Endothelial cell of hepatic sinusoid (primary cell): ENCODE data around the gene IQCH.
"Not testable (repeated sequence)": the region's sequence is repeated elsewhere in the genome, so short reads cannot be mapped to it uniquely, and the experiment has no call there.

ENCODE experiments used
- in situ Hi-C: cut with HindIII; loops from 2 replicates; pipeline ENCODE4 v1.10.0; 2017; ENCODE audit warnings: low sequenced_read_pairs

Gene IQCH

DNA sequence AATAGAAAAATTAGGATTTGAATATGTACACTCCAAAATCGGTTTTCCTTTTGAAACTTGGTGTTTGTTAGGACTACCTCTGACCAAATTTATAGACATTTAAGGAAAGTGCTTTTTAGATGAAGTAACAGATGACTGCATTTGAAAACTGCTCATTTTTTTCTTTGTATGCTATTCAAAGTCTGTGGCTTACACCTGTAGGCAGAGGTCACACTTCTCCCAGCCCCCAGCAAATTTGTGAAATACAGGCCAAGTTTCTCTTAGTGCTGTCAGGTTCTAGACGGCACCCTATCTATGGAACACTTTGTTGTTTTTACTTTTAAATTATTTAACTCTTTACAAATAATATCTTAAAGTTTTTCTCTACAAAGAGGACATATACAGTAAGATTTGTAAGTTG lies 165.6 kb downstream of the IQCH start:
- in situ Hi-C loops = no loop called here

DNA sequence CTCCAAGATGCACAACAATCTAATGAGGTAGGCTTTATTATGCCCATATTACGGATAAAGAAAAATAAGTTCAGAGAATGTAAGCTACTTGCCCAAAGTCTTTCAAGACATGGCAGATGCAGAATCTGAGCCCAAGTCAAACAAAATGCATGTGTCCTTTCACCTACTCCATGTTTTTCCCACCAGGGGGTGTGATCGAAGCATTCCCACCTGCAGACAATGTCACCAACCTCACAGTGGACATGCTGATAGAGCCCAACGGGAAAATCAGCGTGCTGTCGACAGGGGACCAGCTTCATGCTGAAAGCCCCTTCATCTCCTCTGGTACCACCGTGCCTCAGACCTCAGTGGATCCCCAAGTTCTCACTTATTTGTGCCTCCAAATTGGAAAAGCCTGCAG lies 166.5 kb downstream of the IQCH start:
- in situ Hi-C loops = no loop called here

DNA sequence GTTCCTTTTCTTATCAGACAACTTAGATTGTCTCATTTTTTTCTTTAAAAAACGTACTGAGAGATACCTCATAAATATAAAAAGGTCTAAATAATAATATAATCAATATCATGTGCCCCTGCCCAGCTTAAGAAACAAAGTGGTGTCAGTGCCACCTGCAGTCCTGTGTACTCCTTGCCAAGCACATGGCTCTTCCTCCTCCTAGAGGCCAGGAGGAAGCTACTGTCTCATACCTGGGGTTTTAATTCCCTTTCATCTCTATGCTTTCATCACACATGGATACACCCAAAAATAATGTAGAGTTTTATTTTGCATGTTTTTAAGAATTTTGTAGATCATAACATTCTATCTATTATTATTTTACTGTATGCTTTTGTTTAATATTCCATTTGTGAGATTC lies 167.7 kb downstream of the IQCH start:
- in situ Hi-C loops = no loop called here

DNA sequence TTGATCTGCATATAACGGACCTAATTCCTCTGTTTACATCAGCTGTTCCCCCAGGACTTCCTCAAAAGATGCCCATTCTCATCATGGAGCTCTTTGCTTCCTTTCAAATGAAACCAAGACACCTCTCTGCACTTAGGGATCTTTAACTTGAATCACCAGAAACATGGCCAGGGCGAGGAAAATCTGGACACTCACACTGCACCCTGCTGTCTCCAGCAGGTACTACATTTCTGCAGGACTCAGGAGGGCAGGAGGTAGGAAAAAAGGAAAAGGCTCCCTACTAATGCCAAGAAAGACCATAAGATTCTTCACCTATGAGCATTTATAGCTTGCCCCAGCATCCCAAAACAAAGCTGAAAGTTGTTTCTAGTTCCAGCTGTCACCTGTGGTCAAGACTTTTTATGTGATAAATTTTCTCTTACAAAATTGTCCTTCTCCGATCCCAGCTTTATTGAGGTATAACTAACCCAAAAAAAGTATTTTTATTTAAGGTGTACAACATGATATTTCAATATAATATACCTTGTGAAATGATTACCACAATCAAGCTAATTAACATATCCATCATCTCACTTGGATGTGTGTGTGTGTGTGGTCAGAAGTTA lies 179.0 kb downstream of the IQCH start:
- in situ Hi-C loops = no loop called here

DNA sequence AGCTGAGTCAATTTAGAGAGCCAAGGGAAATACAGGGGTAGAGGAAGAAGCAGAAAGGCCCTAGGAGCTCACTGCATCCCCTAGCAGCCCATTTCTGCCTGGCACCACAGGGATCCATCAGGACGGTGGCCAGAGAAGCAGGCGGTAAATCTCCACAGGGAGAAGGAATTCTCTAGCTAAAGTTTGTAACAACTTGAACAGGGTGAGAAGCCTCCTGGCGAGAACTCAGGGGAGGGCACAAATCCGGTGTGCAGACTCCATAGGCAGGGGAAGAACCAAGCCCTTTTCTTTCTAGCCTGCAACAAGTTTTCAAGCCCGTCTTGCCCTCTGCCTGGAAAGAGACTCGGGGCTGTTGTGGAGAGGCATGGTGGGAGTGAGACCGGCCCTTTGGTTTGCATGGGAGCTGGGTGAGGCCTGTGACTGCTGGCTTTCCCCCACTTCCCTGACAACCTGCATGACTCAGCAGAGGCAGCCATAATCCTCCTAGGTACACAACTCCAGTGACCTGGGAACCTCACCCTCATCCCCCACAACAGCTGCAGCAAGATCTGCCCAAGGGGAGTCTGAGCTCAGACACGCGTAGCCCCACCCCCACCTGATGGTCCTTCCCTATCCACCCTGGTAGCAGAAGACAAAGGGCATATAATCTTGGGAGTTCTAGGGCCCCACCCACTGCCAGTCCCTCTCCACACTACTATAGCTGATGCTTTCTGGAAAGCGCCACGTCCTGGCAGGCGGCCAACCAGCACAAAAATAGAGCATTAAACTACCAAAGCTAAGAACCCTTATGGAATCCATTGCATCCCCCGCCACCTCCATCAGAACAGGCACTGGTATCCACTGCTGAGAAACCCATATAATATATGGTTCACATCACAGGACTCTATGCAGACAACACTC lies 182.0 kb downstream of the IQCH start:
- in situ Hi-C loops = not testable (repeated sequence)

DNA sequence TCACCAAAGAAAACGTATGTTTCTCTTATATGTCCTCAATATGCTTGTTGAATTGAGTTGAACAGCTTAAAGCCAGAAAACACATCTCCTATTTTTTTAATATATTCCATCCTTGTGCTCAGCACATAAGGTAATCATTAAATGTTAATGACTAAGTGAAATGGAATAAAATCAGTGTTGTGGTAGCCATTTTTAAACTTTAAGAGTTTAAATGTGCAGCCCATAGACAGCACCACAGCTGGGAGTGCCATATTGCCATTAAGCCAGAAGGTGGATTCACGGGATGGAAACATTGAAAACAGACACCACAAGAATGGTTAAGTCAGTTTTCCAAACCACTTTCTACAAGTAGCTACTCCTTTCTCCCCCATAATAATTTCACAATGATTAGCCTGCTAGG lies 189.5 kb downstream of the IQCH start:
- in situ Hi-C loops = no loop called here

DNA sequence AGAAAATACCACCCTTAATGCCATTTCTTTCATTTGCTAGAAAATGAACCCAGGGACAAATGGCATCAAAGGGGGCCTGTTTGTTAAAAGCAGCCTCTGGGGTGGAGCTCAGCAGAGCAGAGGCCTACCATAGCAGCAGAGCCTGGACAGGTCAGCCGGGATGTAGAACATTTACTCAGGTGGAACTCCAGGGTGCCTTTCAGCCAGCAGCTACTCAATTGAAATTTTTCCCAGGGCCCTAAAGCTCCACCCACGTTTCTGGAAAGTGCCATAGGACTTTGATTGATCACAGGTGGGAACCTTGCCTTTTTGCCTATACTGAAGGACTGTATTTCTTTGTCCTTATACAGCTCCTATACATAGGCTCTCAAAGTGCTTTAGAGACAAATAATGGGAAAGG lies 191.9 kb downstream of the IQCH start:
- in situ Hi-C loops = no loop called here

DNA sequence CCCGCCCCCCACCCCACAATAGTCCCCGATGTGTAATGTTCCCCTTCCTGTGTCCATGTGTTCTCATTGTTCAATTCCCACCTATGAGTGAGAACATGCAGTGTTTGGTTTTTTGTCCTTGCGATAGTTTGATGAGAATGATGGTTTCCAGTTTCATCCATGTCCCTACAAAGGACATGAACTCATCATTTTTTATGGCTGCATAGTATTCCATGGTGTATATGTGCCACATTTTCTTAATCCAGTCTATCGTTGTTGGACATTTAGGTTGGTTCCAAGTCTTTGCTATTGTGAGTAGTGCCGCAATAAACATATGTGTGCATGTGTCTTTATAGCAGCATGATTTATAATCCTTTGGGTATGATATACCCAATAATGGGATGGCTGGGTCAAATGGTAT lies 193.8 kb downstream of the IQCH start:
- in situ Hi-C loops = not testable (repeated sequence)

DNA sequence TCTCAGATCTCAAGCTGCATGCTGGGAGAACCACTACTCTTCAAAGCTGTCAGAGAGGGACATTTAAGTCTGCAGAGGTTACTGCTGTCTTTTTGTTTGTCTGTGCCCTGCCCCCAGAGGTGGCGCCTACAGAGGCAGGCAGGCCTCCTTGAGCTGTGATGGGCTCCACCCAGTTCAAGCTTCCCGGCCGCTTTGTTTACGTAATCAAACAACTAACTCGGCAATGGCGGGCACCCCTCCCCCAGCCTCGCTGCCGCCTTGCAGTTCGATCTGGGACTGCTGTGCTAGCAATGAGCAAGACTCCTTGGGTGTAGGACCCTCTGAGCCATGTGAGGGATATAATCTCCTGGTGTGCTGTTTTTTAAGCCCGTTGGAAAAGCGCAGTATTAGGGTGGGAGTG lies 199.1 kb downstream of the IQCH start:
- in situ Hi-C loops = not testable (repeated sequence)

DNA sequence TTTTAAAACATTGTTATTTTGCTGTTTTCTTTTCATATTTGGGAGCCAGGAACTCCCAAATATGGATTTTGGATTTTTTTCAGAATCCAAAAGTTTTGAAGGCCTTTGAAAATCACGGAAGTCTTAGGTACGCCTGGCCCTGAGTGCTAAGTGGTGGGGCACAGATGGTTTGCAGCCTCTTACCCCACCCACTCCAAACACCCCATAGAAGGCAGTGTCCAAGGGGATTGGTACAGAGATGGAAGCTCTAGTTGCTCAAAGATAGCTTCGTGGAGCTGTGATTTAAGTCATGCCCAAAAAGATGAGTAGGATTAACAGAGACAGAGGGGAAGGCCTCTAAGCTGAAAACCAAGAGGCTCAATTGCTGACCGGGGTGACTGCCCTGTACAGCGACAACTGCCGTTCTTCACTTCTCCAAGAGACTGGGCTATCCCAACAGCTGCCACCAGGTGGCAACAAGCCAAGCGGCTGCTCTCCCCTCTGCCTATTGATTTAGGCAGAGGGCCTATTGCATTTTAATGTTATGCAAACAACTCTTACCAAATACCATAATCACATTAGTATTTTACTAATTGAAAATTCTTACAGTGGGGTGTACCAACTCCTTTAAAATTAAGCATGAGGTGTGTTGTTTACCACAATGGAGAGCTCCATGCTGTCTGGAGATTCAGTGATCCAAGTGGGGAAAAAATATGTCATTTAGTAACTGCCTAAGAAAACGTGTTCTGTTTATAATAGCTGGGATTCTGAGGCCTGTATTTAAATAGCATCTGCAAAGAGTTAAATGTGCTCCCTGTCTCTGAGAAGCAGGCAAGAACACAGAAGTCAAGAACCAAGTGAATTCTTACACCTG lies 202.3 kb downstream of the IQCH start:
- in situ Hi-C loops = no loop called here

DNA sequence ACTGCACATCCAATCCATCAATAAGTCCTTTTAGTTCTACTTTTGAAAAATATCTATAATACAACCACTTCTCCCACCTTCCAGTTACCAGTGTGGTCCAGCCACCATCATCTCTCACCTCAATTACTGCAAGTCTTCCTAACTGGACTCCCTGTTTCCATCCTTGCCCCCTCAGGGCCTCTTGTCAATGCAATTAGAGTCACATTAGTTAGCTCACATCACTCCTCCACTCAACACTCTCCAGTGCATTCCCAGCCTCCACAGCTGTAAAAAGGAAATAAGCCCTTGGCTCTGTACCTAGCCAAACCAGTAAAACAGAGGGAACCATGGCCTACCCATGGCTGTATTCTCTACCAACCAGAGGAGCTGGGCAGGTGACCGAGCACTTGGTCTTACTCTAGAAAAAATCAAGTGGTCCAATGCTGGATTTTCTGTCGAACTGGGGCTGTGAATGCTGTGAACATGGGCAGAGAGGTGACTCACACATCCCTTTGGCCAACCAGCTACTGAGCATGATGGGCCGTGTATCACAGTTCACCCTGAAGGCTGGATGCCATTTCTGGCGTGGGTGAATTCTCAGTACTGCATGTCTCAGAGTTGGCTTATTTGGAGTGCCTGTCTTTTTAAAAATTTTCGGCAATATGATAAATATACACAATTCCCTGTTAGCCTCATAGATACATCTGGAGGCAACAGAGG lies 203.9 kb downstream of the IQCH start:
- in situ Hi-C loops = no loop called here

DNA sequence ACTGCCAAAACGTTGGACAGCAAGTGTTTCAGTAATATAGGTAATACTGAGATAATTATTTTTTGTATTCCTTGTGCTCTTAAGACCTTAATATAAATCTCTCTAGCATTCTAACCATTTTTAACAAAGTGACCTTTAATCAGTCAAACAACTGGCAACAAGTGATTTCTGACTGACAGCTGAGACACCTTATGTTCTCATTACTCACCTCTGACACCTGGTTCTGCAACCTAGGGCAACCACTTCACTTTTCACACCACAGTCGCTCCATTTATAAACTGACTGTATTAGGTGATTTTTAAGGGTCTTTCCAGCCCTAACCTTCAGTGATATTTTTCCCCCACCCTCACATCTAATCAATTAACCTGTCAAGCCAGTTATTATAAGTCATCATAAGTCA lies 205.9 kb downstream of the IQCH start:
- in situ Hi-C loops = no loop called here

DNA sequence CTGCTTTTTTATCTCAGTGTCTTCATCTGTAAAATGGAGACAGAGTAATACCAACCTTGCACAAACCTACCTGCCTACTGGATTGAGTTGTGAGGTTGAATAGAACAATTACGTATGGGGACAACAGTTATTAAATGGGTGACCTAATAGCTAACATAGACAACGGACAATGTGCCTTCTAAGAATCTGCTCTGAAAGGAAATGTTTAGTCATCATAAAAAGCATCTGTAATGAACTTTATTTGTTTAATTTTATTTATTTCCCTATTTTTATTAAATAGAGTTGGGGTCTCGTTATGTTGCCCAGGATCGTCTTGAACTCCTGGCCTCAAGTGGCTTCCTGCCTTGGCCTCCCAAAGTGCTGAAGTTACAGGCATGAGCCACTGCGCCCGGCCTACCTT lies 207.1 kb downstream of the IQCH start:
- in situ Hi-C loops = no loop called here

DNA sequence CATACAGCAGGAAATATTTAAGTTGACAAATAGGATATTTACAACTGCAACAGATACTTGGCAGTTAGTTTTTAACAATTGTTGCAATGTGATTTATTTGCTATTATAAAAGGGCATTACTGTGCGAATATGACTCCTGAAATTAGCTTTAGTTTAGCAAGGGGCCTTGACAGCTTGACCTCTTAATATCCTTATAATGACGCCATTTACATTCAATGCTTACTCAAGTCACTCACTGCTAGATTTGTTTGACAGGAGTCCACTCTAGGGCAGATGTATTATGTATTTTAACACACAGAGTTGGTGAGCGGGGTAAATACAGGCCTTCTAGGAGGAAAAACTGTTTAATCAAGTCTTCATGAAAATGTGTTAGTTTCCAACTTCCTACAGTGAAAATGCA lies 208.3 kb downstream of the IQCH start:
- in situ Hi-C loops = no loop called here

DNA sequence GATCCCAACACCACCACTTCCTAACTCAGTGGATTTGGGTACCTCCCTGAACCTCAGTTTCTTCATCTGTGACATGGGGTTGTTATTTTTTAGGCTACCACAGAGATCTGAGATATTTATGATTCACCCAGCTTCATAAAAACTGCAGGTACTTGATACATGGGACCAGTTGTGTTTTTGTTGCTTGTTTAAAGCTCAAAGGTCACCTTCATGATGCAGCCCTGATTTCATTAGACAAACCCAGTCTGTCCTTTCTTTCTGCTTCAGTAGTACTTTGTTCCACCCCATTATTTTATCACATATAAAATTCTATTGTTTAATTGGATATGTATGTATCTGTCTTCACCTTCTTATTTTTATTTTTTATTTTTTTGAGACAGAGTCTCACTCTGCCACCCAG lies 208.9 kb downstream of the IQCH start:
- in situ Hi-C loops = no loop called here

DNA sequence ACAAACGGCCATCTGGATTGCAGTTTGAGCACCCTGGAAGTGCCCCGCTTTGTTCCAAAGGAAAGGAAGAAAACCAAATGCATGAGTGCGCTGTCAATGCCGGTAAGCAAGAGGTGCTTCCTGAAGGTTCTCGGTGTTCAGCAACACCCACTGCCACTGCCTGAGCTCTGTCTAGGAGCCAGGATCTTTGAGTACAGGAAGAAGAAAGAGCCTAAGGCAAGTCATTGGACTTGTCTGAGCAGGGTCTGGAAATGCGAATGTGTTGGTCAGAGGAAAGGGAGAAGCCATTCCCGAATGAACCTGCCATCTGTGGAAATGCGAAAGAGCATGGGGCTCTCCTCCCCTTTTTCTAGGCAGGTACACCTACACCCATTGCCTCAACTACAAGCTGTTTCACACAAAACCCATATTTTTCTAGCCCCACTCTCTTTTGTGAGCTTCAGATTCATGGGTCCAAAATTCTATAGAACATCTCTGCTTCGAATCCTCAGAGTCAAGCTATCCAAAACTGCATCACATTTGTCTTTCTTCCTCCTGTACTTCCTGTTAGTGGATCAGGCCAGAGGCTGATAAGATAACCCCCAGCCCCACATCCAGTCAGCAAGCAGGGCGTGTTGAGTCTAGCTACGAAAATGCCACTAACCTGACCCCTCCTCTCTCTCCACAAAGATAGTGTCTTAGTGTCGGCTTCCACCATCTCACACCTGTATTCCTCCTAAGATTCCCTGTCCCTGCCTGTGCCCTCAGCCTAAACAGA lies 210.8 kb downstream of the IQCH start:
- in situ Hi-C loops = no loop called here

DNA sequence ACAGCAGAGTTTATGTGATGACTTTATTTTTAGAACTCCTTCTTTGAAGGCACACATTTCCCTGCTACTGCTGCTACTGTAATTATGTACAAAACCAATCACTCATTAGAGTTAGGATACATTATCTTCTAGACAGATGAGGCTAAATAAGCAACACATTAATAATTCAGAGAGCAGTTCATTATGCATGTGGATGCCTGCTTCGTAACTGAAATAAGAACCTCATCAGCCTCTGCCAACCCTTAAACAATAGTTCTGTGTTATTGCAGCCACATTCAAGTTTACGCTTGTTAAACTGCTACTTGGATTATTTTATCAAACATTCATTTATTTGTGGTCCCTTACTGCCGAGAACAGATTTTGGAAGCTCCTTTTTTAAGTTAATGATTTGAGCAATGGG lies 213.8 kb downstream of the IQCH start:
- in situ Hi-C loops = no loop called here

DNA sequence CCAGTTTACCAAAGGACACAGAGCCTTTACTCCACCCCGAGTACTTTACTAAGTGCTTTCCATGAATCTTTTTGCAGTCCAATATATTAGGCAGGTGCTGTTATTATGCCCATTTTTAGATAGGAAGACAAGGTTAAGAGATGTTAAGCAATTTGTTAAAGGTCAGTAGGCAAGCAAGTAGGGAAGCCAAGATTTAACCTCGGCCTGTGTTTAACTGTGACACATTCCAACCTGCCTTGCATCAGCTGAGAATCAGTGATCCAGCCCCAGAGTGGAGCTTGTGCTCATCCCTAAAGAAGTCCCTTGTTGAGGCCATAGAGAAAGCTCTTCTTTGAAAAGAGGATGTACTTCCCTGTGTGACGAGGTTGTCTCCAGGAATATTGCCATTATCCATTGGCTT lies 215.1 kb downstream of the IQCH start:
- in situ Hi-C loops = no loop called here

DNA sequence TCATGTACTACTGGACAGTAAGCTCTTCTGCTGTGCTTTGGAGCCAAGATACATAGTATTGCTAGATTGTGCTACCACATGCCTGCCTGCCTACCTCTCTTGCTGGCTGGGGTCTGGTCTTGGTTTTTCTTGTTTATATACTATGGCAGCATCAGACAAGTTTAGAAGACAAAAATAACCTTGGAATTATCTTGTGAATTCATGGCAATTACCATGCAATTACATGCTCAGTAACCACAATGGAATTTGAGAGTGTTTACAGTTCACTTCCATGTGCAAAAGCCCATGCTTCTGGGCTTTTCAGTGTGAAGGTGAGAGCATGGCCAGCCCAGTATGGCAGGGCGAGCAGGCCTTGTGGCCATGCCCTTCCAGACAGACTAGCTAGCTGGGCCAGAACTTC lies 218.4 kb downstream of the IQCH start:
- in situ Hi-C loops = no loop called here

DNA sequence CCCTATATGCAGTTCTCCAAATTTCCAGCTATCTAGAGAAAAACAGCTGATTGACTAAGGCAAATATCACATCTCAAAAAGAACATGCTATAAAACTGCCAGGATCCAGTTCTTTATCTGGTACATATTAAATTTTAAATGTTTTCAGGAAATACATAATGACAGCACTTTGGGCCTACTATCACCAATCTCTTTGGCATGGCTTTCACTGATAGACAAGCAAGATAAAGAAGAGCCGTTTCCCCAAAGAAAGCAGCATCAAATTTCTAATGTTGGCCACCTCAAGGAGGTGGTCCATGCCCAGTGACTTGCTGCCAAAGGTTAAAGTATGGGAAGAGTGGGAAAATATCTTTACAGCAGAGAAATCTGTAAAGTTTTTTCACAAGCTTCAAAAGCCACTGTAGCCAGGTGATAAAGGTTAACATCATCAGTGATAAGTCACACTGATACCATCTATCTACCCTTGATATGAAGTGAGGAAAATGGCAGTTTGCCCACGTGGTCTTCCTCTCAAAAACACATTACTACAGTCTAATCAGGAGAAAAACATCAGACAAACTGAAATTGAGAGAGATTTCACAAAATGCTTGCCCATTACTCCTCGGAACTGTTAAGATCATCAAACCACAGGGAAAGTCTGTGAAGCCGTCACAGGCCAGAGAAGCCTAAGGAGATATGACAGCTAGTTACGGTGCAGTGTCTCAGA lies 220.0 kb downstream of the IQCH start:
- in situ Hi-C loops = no loop called here
